GM23338 (cell line): ENCODE measurements around the gene BCOR. TPM values are rescaled to one million over a fixed set of nuclear protein-coding genes. Genes with fewer than 3 reads are reported as not detected.

Experiments
- ATAC-seq: fragments of 200-7000 bp; cut with Tn5 transposase; 3 replicates; pipeline ENCODE4 v1.9.1; 2020
- DNase-seq: peaks from one replicate; pipeline ENCODE4 v3.0.0-alpha.2; 2015; ENCODE audit warnings: low spot score
- H2AFZ ChIP-seq: fragments of 200-600 bp; sonication (generic); 2 replicates; pipeline ENCODE4 v1.8.0; 2016; ENCODE audit warnings: antibody characterized with exemption, mild to moderate bottlenecking, moderate library complexity
- H3F3A ChIP-seq: fragments of 200-600 bp; sonication (generic); replicated peaks from 2 replicates; pipeline ENCODE4 v1.8.0; 2017; ENCODE audit warnings: antibody characterized with exemption, mixed run types, low read depth
- H3K27ac ChIP-seq: fragments of 200-600 bp; sonication (generic); 2 replicates; pipeline ENCODE4 v1.6.1; 2016; ENCODE audit warnings: low read depth
- H3K27me3 ChIP-seq: fragments of 200-600 bp; sonication (generic); 2 replicates; pipeline ENCODE4 v1.8.0; 2016; ENCODE audit warnings: mild to moderate bottlenecking, mixed run types, moderate library complexity; ENCODE audit not compliant: insufficient read depth
- H3K36me3 ChIP-seq: fragments of 200-600 bp; sonication (generic); 2 replicates; pipeline ENCODE4 v1.8.0; 2016; ENCODE audit warnings: mild to moderate bottlenecking; ENCODE audit not compliant: insufficient read depth
- H3K4me1 ChIP-seq: fragments of 200-600 bp; sonication (generic); 2 replicates; pipeline ENCODE4 v1.8.0; 2016; ENCODE audit warnings: mild to moderate bottlenecking, moderate library complexity; ENCODE audit not compliant: insufficient read depth
- H3K4me2 ChIP-seq: fragments of 200-600 bp; sonication (generic); 2 replicates; pipeline ENCODE4 v1.7.1; 2017; ENCODE audit warnings: mixed run types
- H3K4me3 ChIP-seq: fragments of 200-600 bp; sonication (generic); 2 replicates; pipeline ENCODE4 v1.6.1; 2016; ENCODE audit warnings: mixed run types
- H3K79me2 ChIP-seq: fragments of 200-600 bp; sonication (generic); replicated peaks from 2 replicates; pipeline ENCODE4 v1.8.0; 2017; ENCODE audit warnings: mild to moderate bottlenecking; ENCODE audit not compliant: insufficient read depth
- H3K9me2 ChIP-seq: fragments of 200-600 bp; sonication (generic); 2 replicates; pipeline ENCODE4 v1.8.0; 2017; ENCODE audit not compliant: insufficient read depth
- H4K20me1 ChIP-seq: fragments of 200-600 bp; sonication (generic); replicated peaks from 2 replicates; pipeline ENCODE4 v1.8.0; 2017; ENCODE audit warnings: mild to moderate bottlenecking; ENCODE audit not compliant: insufficient read depth
- H3K27ac Mint-ChIP-seq: 2 replicates; pipeline ENCODE4 v1.8.0; 2020; ENCODE audit warnings: inconsistent platforms, mild to moderate bottlenecking, moderate library complexity, mixed read lengths
- H3K27me3 Mint-ChIP-seq: 3 replicates; pipeline ENCODE4 v1.8.0; 2022; ENCODE audit warnings: low read depth, mild to moderate bottlenecking, moderate library complexity, mixed read lengths, inconsistent platforms; ENCODE audit not compliant: insufficient read depth, poor library complexity
- H3K36me3 Mint-ChIP-seq: 3 replicates; pipeline ENCODE4 v1.8.0; 2021; ENCODE audit warnings: low read depth, mild to moderate bottlenecking, inconsistent platforms, moderate library complexity, mixed read lengths
- H3K4me1 Mint-ChIP-seq: 3 replicates; pipeline ENCODE4 v1.8.0; 2020; ENCODE audit warnings: mild to moderate bottlenecking, inconsistent platforms, mixed read lengths
- H3K4me3 Mint-ChIP-seq: 3 replicates; pipeline ENCODE4 v1.8.0; 2021; ENCODE audit warnings: moderate library complexity, mild to moderate bottlenecking, inconsistent platforms, mixed read lengths
- H3K9me3 Mint-ChIP-seq: 3 replicates; pipeline ENCODE4 v1.8.0; 2020; ENCODE audit warnings: moderate library complexity, mild to moderate bottlenecking, inconsistent platforms, mixed read lengths
- CREB1 ChIP-seq: fragments of 250-450 bp; sonication (Bioruptor Pico); IDR thresholded peaks from 2 replicates; pipeline ENCODE4 v1.5.0; 2020; ENCODE audit warnings: low read depth, mild to moderate bottlenecking, moderate library complexity
- CTCF ChIP-seq, 2 experiments: fragments of 200-600 bp in 1 of 2; sonication (generic) in 1 of 2; conservative IDR thresholded peaks; 2 replicates each; pipeline versions ENCODE4 v1.5.1 to v1.6.1; 2016 to 2017; ENCODE audit warnings: antibody characterized with exemption in 2 of 2, low read depth in 2 of 2, mild to moderate bottlenecking in 2 of 2, moderate library complexity in 1 of 2
- ETS1 ChIP-seq: IDR thresholded peaks from 2 replicates; pipeline ENCODE4 v1.6.1; 2016; ENCODE audit warnings: antibody characterized with exemption
- EZH2 ChIP-seq: fragments of 200-600 bp; sonication (generic); IDR thresholded peaks from one replicate; pipeline ENCODE4 v1.8.0; 2017; ENCODE audit warnings: antibody characterized with exemption, mild to moderate bottlenecking, low read depth; ENCODE audit not compliant: unreplicated experiment
- JUNB ChIP-seq: IDR thresholded peaks from one replicate; pipeline ENCODE4 v1.6.1; 2016; ENCODE audit warnings: antibody characterized with exemption; ENCODE audit not compliant: unreplicated experiment
- NANOG ChIP-seq: IDR thresholded peaks from 2 replicates; pipeline ENCODE4 v1.6.1; 2016; ENCODE audit warnings: antibody characterized with exemption, borderline replicate concordance
- POLR2AphosphoS5 ChIP-seq: IDR thresholded peaks from 2 replicates; pipeline ENCODE4 v1.6.1; 2016; ENCODE audit warnings: antibody characterized with exemption, low read depth
- REST ChIP-seq: IDR thresholded peaks from one replicate; pipeline ENCODE4 v1.6.1; 2018; ENCODE audit warnings: antibody characterized with exemption; ENCODE audit not compliant: unreplicated experiment
- ZNF114 ChIP-seq: fragments of 250-450 bp; sonication (Bioruptor Pico); IDR thresholded peaks from 2 replicates; pipeline ENCODE4 v1.5.0; 2020; ENCODE audit warnings: mild to moderate bottlenecking, moderate library complexity
- ZNF462 ChIP-seq: fragments of 250-450 bp; sonication (Bioruptor Pico); IDR thresholded peaks from 2 replicates; pipeline ENCODE4 v1.5.0; 2020; ENCODE audit warnings: mild to moderate bottlenecking, moderate library complexity
- polyA plus RNA-seq: library from polyadenylated mRNA; unstranded; fragments of >200 nt; fragmentation: Nextera tagmentation; extraction: Ambion mirVana; gene quantifications from 2 replicates; pipeline ENCODE4 v1.2.1, GENCODE V29; 2016
- total RNA-seq: library from RNA; depleted of rRNA; stranded (reverse); fragments of >200 nt; shearing (Covaris generic); gene quantifications from 2 replicates; pipeline ENCODE4 v1.2.3, GENCODE V29; 2014

Gene BCOR
- total and polyA plus RNA-seq, 2 experiments from 2014 or later, result 25.5 to 60.8 TPM

GRCh38 chrX:40030205-40030604 is 67.6 kb downstream of the BCOR start:
- ATAC-seq, result no peak
- Histone ChIP-seq H3K4me1 (no peaks in the 10 kb centered on the region), H2AFZ (no peak overlapping the region), H3K27me3 (no peaks in the 10 kb centered on the region), H3F3A (no peaks in the 10 kb centered on the region), H4K20me1 (no peaks in the 10 kb centered on the region), H3K4me2 (no peak overlapping the region), H3K4me3 (no peak overlapping the region), H3K9me2 (no peaks in the 10 kb centered on the region), H3K79me2 (no peaks in the 10 kb centered on the region), H3K36me3 (no peaks in the 10 kb centered on the region), H3K27ac (no peak overlapping the region)
- peaks cover 6% of the 10 kb centered on the region; the same call in 1 of the 3 replicates for H3K4me1 Mint-ChIP-seq
- no peaks in the 10 kb centered on the region for H3K36me3 Mint-ChIP-seq
- TF ChIP-seq ETS1 (no peak), JUNB (no peak)
- DNase-seq, result no peak
- H3K4me3 Mint-ChIP-seq, result no peak overlapping the region
- H3K27ac Mint-ChIP-seq, result no peak overlapping the region
- H3K9me3 Mint-ChIP-seq, result no peaks in the 10 kb centered on the region
- peaks cover 9% of the 10 kb centered on the region for H3K27me3 Mint-ChIP-seq

- Histone ChIP-seq H3F3A (no peaks in the 10 kb centered on the region), H3K4me3 (no peak overlapping the region), H3K79me2 (no peaks in the 10 kb centered on the region), H4K20me1 (no peaks in the 10 kb centered on the region), H3K27ac (no peak overlapping the region), H3K27me3 (0 out of 2 replicates have a peak, but pooled peaks cover 1% of the 10 kb centered on the region), H2AFZ (no peak overlapping the region), H3K9me2 (no peaks in the 10 kb centered on the region), H3K4me2 (0 out of 2 replicates have a peak overlapping the region, but pooled peaks have one; percentile 32), H3K36me3 (no peaks in the 10 kb centered on the region), H3K4me1 (peaks cover 4% of the 10 kb centered on the region; the same call in 1 of the 2 replicates)
- peaks cover 3% of the 10 kb centered on the region for H3K27me3 Mint-ChIP-seq
- 0 out of 3 replicates have a peak, but pooled peaks cover 2% of the 10 kb centered on the region for H3K9me3 Mint-ChIP-seq
- H3K4me3 Mint-ChIP-seq, result no peak overlapping the region
- no peaks in the 10 kb centered on the region for H3K36me3 Mint-ChIP-seq
- no peak overlapping the region for H3K27ac Mint-ChIP-seq
- H3K4me1 Mint-ChIP-seq, result peaks cover 2% of the 10 kb centered on the region; the same call in 1 of the 3 replicates
- DNase-seq (no peak), ATAC-seq (no peak)
- TF ChIP-seq REST (no peak), CTCF (conservative IDR thresholded peaks at IDR 0.05; ENCODE audit: low read depth in 2 of 2) (no peak), CREB1 (no peak), NANOG (no peak), ZNF114 (CRISPR knock-in tag) (no peak), EZH2 (no peak), POLR2AphosphoS5 (no peak), ZNF462 (CRISPR knock-in tag) (no peak)
These were observed 75.3 kb downstream of the BCOR start for GRCh38 chrX:40022421-40022820.
